ENCODE measurements around the gene DDX3X. TPM values are rescaled to one million over a fixed set of nuclear protein-coding genes. Genes with fewer than 3 reads are reported as not detected.

The DDX3X gene
- total RNA-seq, 1 donor from 2014 or later, result 242 TPM

- Histone ChIP-seq H3K4me2 (ENCODE audit: low read length) (peak overlapping the region; percentile 90), H3K9me3 (ENCODE audit: insufficient read depth, low read depth, low read length) (no peaks in the 10 kb centered on the region), H2AFZ (ENCODE audit: low read depth, low read length) (no peak overlapping the region), H3K36me3 (ENCODE audit: insufficient read depth, low read length) (peaks cover 30% of the 10 kb centered on the region), H3K27ac (ENCODE audit: low read depth, low read length) (no peak overlapping the region), H4K20me1 (ENCODE audit: insufficient read depth, low read length) (peaks cover 91% of the 10 kb centered on the region), H3K27me3 (ENCODE audit: insufficient read depth, low read length) (no peaks in the 10 kb centered on the region), H3K4me3 (ENCODE audit: insufficient read depth, low read depth, low read length) (no peak overlapping the region), H3K4me1 (ENCODE audit: insufficient read depth, low read length) (no peaks in the 10 kb centered on the region), H3K9ac (ENCODE audit: low read length) (no peak overlapping the region), H3K79me2 (ENCODE audit: insufficient read depth, low read length) (peaks cover 95% of the 10 kb centered on the region)
- H3K9me3 Mint-ChIP-seq (ENCODE audit: unreplicated experiment), result no peaks in the 10 kb centered on the region
- H3K36me3 Mint-ChIP-seq (ENCODE audit: low read depth, unreplicated experiment), result no peaks in the 10 kb centered on the region
- H3K4me3 Mint-ChIP-seq (ENCODE audit: unreplicated experiment), result peak overlapping the region; percentile 73
- no peak for DNase-seq (ENCODE audit: low read depth)
- FAIRE-seq, result peak; percentile 80
- H3K27ac Mint-ChIP-seq (ENCODE audit: unreplicated experiment), result peak overlapping the region; percentile 26
- no peaks in the 10 kb centered on the region for H3K27me3 Mint-ChIP-seq (ENCODE audit: low read depth, unreplicated experiment)
- TF ChIP-seq CTCF (IDR thresholded peaks at IDR 0.05; ENCODE audit: insufficient read depth, low read depth, low read length), result no peak
- TF ChIP-seq EZH2 (IDR thresholded peaks at IDR 0.05; ENCODE audit: insufficient read depth, low read length), result no peak
- H3K4me1 Mint-ChIP-seq (ENCODE audit: low read depth, unreplicated experiment), result peaks cover 11% of the 10 kb centered on the region
Measured at GRCh38 chrX:41338436-41338835, 4.5 kb downstream of the DDX3X start.

- no peaks in the 10 kb centered on the region for H3K36me3 Mint-ChIP-seq (ENCODE audit: low read depth, unreplicated experiment)
- H3K4me3 ChIP-seq (ENCODE audit: insufficient read depth, low read depth, low read length), result no peak overlapping the region
- peaks cover 98% of the 10 kb centered on the region for H4K20me1 ChIP-seq (ENCODE audit: insufficient read depth, low read length)
- H3K27ac ChIP-seq (ENCODE audit: low read depth, low read length), result no peak overlapping the region
- peak overlapping the region; percentile 30 for H3K4me3 Mint-ChIP-seq (ENCODE audit: unreplicated experiment)
- peak overlapping the region; percentile 33 for H3K4me2 ChIP-seq (ENCODE audit: low read length)
- H3K27me3 Mint-ChIP-seq (ENCODE audit: low read depth, unreplicated experiment), result no peaks in the 10 kb centered on the region
- H3K9me3 Mint-ChIP-seq (ENCODE audit: unreplicated experiment), result no peaks in the 10 kb centered on the region
- TF ChIP-seq EZH2 (IDR thresholded peaks at IDR 0.05; ENCODE audit: insufficient read depth, low read length), result no peak
- no peak for TF ChIP-seq CTCF (IDR thresholded peaks at IDR 0.05; ENCODE audit: insufficient read depth, low read depth, low read length)
- peaks cover 98% of the 10 kb centered on the region for H3K79me2 ChIP-seq (ENCODE audit: insufficient read depth, low read length)
- no peaks in the 10 kb centered on the region for H3K4me1 ChIP-seq (ENCODE audit: insufficient read depth, low read length)
- FAIRE-seq (peak; percentile 95), DNase-seq (ENCODE audit: low read depth) (no peak)
- no peaks in the 10 kb centered on the region for H3K9me3 ChIP-seq (ENCODE audit: insufficient read depth, low read depth, low read length)
- no peak overlapping the region for H3K9ac ChIP-seq (ENCODE audit: low read length)
- H3K27me3 ChIP-seq (ENCODE audit: insufficient read depth, low read length), result no peaks in the 10 kb centered on the region
- H3K27ac Mint-ChIP-seq (ENCODE audit: unreplicated experiment), result no peak overlapping the region
- no peak overlapping the region for H2AFZ ChIP-seq (ENCODE audit: low read depth, low read length)
- peaks cover 37% of the 10 kb centered on the region for H3K36me3 ChIP-seq (ENCODE audit: insufficient read depth, low read length)
- H3K4me1 Mint-ChIP-seq (ENCODE audit: low read depth, unreplicated experiment), result peaks cover 11% of the 10 kb centered on the region
Measured at GRCh38 chrX:41339148-41339547, 5.2 kb downstream of the DDX3X start.

- Histone ChIP-seq H2AFZ (ENCODE audit: low read depth, low read length) (no peak overlapping the region), H3K27ac (ENCODE audit: low read depth, low read length) (no peak overlapping the region), H4K20me1 (ENCODE audit: insufficient read depth, low read length) (peaks cover 97% of the 10 kb centered on the region), H3K9ac (ENCODE audit: low read length) (no peak overlapping the region), H3K4me2 (ENCODE audit: low read length) (no peak overlapping the region), H3K27me3 (ENCODE audit: insufficient read depth, low read length) (no peaks in the 10 kb centered on the region), H3K36me3 (ENCODE audit: insufficient read depth, low read length) (peaks cover 73% of the 10 kb centered on the region), H3K4me1 (ENCODE audit: insufficient read depth, low read length) (no peaks in the 10 kb centered on the region), H3K79me2 (ENCODE audit: insufficient read depth, low read length) (peaks cover 49% of the 10 kb centered on the region), H3K9me3 (ENCODE audit: insufficient read depth, low read depth, low read length) (no peaks in the 10 kb centered on the region), H3K4me3 (ENCODE audit: insufficient read depth, low read depth, low read length) (no peak overlapping the region)
- Mint-ChIP-seq H3K27ac (ENCODE audit: unreplicated experiment) (no peak overlapping the region), H3K9me3 (ENCODE audit: unreplicated experiment) (no peaks in the 10 kb centered on the region), H3K4me1 (ENCODE audit: low read depth, unreplicated experiment) (peaks cover 6% of the 10 kb centered on the region), H3K27me3 (ENCODE audit: low read depth, unreplicated experiment) (no peaks in the 10 kb centered on the region), H3K36me3 (ENCODE audit: low read depth, unreplicated experiment) (peaks cover 3% of the 10 kb centered on the region), H3K4me3 (ENCODE audit: unreplicated experiment) (no peak overlapping the region)
- DNase-seq (ENCODE audit: low read depth), result no peak
- no peak for TF ChIP-seq CTCF (IDR thresholded peaks at IDR 0.05; ENCODE audit: insufficient read depth, low read depth, low read length)
- no peak for TF ChIP-seq EZH2 (IDR thresholded peaks at IDR 0.05; ENCODE audit: insufficient read depth, low read length)
- FAIRE-seq, result no peak
Measured at GRCh38 chrX:41344053-41344452, 10.1 kb downstream of the DDX3X start.

All from astrocyte (in vitro differentiated cells and primary cell).